Activated T-helper 1 cell treated with anti-CD3 and anti-CD28 coated beads, Interleukin-12 subunit alpha, Interleukin-12 subunit beta, Interleukin-2, Interleukin-4 antibody, amounts not matched to agents 30 ng/mL and 10 ng/mL and 1 ng/mL, durations not matched to agents 14 hours and 24 hours and 36 hours (primary cell): ENCODE data around the gene EXOSC2. TPM values are rescaled to one million over a fixed set of nuclear protein-coding genes. Genes with fewer than 3 reads are reported as not detected.

ENCODE experiments used
- DNase-seq: peaks from one replicate; pipeline ENCODE4 v3.0.0; 2021; ENCODE audit warnings: low spot score
- H3K27ac Mint-ChIP-seq: one replicate; pipeline ENCODE4 v1.8.0; 2021; ENCODE audit warnings: mild to moderate bottlenecking, mixed read lengths
- H3K27me3 Mint-ChIP-seq: one replicate; pipeline ENCODE4 v1.8.0; 2022; ENCODE audit warnings: mild to moderate bottlenecking, moderate library complexity, mixed read lengths; ENCODE audit not compliant: insufficient read depth
- H3K36me3 Mint-ChIP-seq: one replicate; pipeline ENCODE4 v1.8.0; 2021; ENCODE audit warnings: low read depth, mixed read lengths
- H3K4me1 Mint-ChIP-seq: one replicate; pipeline ENCODE4 v1.8.0; 2021; ENCODE audit warnings: low read depth, mixed read lengths
- H3K4me3 Mint-ChIP-seq: one replicate; pipeline ENCODE4 v1.8.0; 2021; ENCODE audit warnings: mild to moderate bottlenecking, moderate library complexity, mixed read lengths
- H3K9me3 Mint-ChIP-seq: one replicate; pipeline ENCODE4 v1.8.0; 2021; ENCODE audit warnings: mixed read lengths
- intact Hi-C: fragments of 100-400 bp; cut with micrococcal nuclease; formaldehyde crosslinking; loops from one replicate; pipeline ENCODE4 v1.15.1; 2024
- total RNA-seq: library from RNA; stranded (reverse); gene quantifications from 2 replicates; pipeline ENCODE4 v1.2.3, GENCODE V29; 2022

The EXOSC2 gene
- total RNA-seq, 1 donor from 2014 or later = 107 TPM

GRCh38 chr9:130736834-130737233, 43.3 kb downstream of the EXOSC2 start:
- no peak overlapping the region for H3K4me3 Mint-ChIP-seq

GRCh38 chr9:130738281-130738680, 44.7 kb downstream of the EXOSC2 start:
- no peak overlapping the region for H3K4me3 Mint-ChIP-seq
- no peaks in the 10 kb centered on the region for H3K4me1 Mint-ChIP-seq
- no peaks in the 10 kb centered on the region for H3K27me3 Mint-ChIP-seq
- H3K27ac Mint-ChIP-seq = no peak overlapping the region
- H3K36me3 Mint-ChIP-seq = peaks cover 1% of the 10 kb centered on the region
- intact Hi-C loops = no loop called here
- no peak for DNase-seq
- H3K9me3 Mint-ChIP-seq = no peaks in the 10 kb centered on the region

More at GRCh38 chr9:130736834-130737233, 43.3 kb downstream of the EXOSC2 start:
- intact Hi-C loops = no loop called here
- no peaks in the 10 kb centered on the region for H3K9me3 Mint-ChIP-seq
- no peak for DNase-seq
- no peak overlapping the region for H3K27ac Mint-ChIP-seq
- no peaks in the 10 kb centered on the region for H3K4me1 Mint-ChIP-seq
- peaks cover 1% of the 10 kb centered on the region for H3K36me3 Mint-ChIP-seq
- no peaks in the 10 kb centered on the region for H3K27me3 Mint-ChIP-seq

- Mint-ChIP-seq H3K4me1 (no peaks in the 10 kb centered on the region), H3K9me3 (no peaks in the 10 kb centered on the region), H3K4me3 (no peak overlapping the region), H3K27ac (no peak overlapping the region), H3K27me3 (no peaks in the 10 kb centered on the region), H3K36me3 (peaks cover 1% of the 10 kb centered on the region)
- no peak for DNase-seq
- intact Hi-C loops = no loop called here
Observed at GRCh38 chr9:130739081-130739480, 45.5 kb downstream of the EXOSC2 start.

GRCh38 chr9:130740218-130741023, 46.8 kb downstream of the EXOSC2 start:
- Mint-ChIP-seq H3K4me3 (no peak overlapping the region), H3K27ac (no peak overlapping the region), H3K36me3 (peaks cover 1% of the 10 kb centered on the region), H3K4me1 (no peaks in the 10 kb centered on the region), H3K27me3 (no peaks in the 10 kb centered on the region), H3K9me3 (no peaks in the 10 kb centered on the region)
- intact Hi-C loops = no loop called here
- DNase-seq = no peak

- intact Hi-C loops = no loop called here
- Mint-ChIP-seq H3K4me3 (no peak overlapping the region), H3K9me3 (no peaks in the 10 kb centered on the region), H3K27me3 (no peaks in the 10 kb centered on the region), H3K36me3 (peaks cover 1% of the 10 kb centered on the region), H3K4me1 (no peaks in the 10 kb centered on the region), H3K27ac (no peak overlapping the region)
- DNase-seq = no peak
Observed at GRCh38 chr9:130741024-130741305, 47.4 kb downstream of the EXOSC2 start.

- Mint-ChIP-seq H3K36me3 (peaks cover 1% of the 10 kb centered on the region), H3K4me1 (no peaks in the 10 kb centered on the region), H3K9me3 (no peaks in the 10 kb centered on the region), H3K27me3 (no peaks in the 10 kb centered on the region), H3K27ac (no peak overlapping the region), H3K4me3 (no peak overlapping the region)
- intact Hi-C loops = no loop called here
- DNase-seq = no peak
Observed at GRCh38 chr9:130741831-130742449, 48.4 kb downstream of the EXOSC2 start.

- intact Hi-C loops = no loop called here
- Mint-ChIP-seq H3K4me1 (no peaks in the 10 kb centered on the region), H3K27me3 (no peaks in the 10 kb centered on the region), H3K27ac (no peak overlapping the region), H3K9me3 (no peaks in the 10 kb centered on the region), H3K36me3 (peaks cover 1% of the 10 kb centered on the region), H3K4me3 (no peak overlapping the region)
- no peak for DNase-seq
Observed at GRCh38 chr9:130743656-130744055, 50.1 kb downstream of the EXOSC2 start.

GRCh38 chr9:130745210-130745800, 51.7 kb downstream of the EXOSC2 start:
- Mint-ChIP-seq H3K36me3 (peaks cover 1% of the 10 kb centered on the region), H3K27me3 (no peaks in the 10 kb centered on the region), H3K9me3 (no peaks in the 10 kb centered on the region), H3K4me1 (no peaks in the 10 kb centered on the region), H3K4me3 (no peak overlapping the region), H3K27ac (no peak overlapping the region)
- intact Hi-C loops = no loop called here
- DNase-seq = no peak

- Mint-ChIP-seq H3K36me3 (peaks cover under 1% of the 10 kb centered on the region), H3K27ac (no peak overlapping the region), H3K9me3 (no peaks in the 10 kb centered on the region), H3K4me1 (no peaks in the 10 kb centered on the region), H3K4me3 (no peak overlapping the region), H3K27me3 (no peaks in the 10 kb centered on the region)
- intact Hi-C loops = no loop called here
- DNase-seq = no peak
Observed at GRCh38 chr9:130745829-130746228, 52.2 kb downstream of the EXOSC2 start.

GRCh38 chr9:130746434-130747212, 53.0 kb downstream of the EXOSC2 start:
- DNase-seq = no peak
- no peak overlapping the region for H3K27ac Mint-ChIP-seq
- H3K4me1 Mint-ChIP-seq = no peaks in the 10 kb centered on the region
- intact Hi-C loops = no loop called here
- H3K4me3 Mint-ChIP-seq = no peak overlapping the region
- no peaks in the 10 kb centered on the region for H3K9me3 Mint-ChIP-seq
- H3K27me3 Mint-ChIP-seq = no peaks in the 10 kb centered on the region
- no peaks in the 10 kb centered on the region for H3K36me3 Mint-ChIP-seq

- no peaks in the 10 kb centered on the region for H3K36me3 Mint-ChIP-seq
- no peak overlapping the region for H3K4me3 Mint-ChIP-seq
- H3K4me1 Mint-ChIP-seq = no peaks in the 10 kb centered on the region
- no peaks in the 10 kb centered on the region for H3K27me3 Mint-ChIP-seq
- intact Hi-C loops = no loop called here
- no peak for DNase-seq
- H3K27ac Mint-ChIP-seq = no peak overlapping the region
- no peaks in the 10 kb centered on the region for H3K9me3 Mint-ChIP-seq
Observed at GRCh38 chr9:130751631-130752355, 58.2 kb downstream of the EXOSC2 start.
